Loucy (cell line): ENCODE results near the gene HHATL.

Experiments
- EZH2phosphoT487 ChIP-seq: fragments of 200-600 bp; IDR thresholded peaks from 2 replicates; pipeline ENCODE4 v1.6.1; 2018; ENCODE audit warnings: antibody characterized with exemption, mild to moderate bottlenecking, moderate library complexity, borderline replicate concordance
- TF ChIP-seq, protein P1 (sequence below): fragments of 200-600 bp; sonication (generic); conservative IDR thresholded peaks from 2 replicates; pipeline ENCODE4 v1.5.1; 2014; ENCODE audit warnings: mild to moderate bottlenecking, antibody characterized with exemption, low read length

- TF ChIP-seq, protein P1, sequence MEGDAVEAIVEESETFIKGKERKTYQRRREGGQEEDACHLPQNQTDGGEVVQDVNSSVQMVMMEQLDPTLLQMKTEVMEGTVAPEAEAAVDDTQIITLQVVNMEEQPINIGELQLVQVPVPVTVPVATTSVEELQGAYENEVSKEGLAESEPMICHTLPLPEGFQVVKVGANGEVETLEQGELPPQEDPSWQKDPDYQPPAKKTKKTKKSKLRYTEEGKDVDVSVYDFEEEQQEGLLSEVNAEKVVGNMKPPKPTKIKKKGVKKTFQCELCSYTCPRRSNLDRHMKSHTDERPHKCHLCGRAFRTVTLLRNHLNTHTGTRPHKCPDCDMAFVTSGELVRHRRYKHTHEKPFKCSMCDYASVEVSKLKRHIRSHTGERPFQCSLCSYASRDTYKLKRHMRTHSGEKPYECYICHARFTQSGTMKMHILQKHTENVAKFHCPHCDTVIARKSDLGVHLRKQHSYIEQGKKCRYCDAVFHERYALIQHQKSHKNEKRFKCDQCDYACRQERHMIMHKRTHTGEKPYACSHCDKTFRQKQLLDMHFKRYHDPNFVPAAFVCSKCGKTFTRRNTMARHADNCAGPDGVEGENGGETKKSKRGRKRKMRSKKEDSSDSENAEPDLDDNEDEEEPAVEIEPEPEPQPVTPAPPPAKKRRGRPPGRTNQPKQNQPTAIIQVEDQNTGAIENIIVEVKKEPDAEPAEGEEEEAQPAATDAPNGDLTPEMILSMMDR = no peak
- no peak for TF ChIP-seq EZH2phosphoT487
These were observed 49.4 kb downstream of the HHATL start for GRCh38 chr3:42653303-42653559.
